GM23338 (cell line): ENCODE results near the gene PSMG4. TPM values are rescaled to one million over a fixed set of nuclear protein-coding genes. Genes with fewer than 3 reads are reported as not detected.
A peak's percentile ranks its signal among the peaks of the same experiment; 100 is the strongest.

Source experiments
- ATAC-seq: fragments of 200-7000 bp; cut with Tn5 transposase; 3 replicates; pipeline ENCODE4 v1.9.1; 2020
- DNase-seq: peaks from one replicate; pipeline ENCODE4 v3.0.0-alpha.2; 2015; ENCODE audit warnings: low spot score
- H2AFZ ChIP-seq: fragments of 200-600 bp; sonication (generic); 2 replicates; pipeline ENCODE4 v1.8.0; 2016; ENCODE audit warnings: antibody characterized with exemption, mild to moderate bottlenecking, moderate library complexity
- H3F3A ChIP-seq: fragments of 200-600 bp; sonication (generic); replicated peaks from 2 replicates; pipeline ENCODE4 v1.8.0; 2017; ENCODE audit warnings: antibody characterized with exemption, mixed run types, low read depth
- H3K27ac ChIP-seq: fragments of 200-600 bp; sonication (generic); 2 replicates; pipeline ENCODE4 v1.6.1; 2016; ENCODE audit warnings: low read depth
- H3K27me3 ChIP-seq: fragments of 200-600 bp; sonication (generic); 2 replicates; pipeline ENCODE4 v1.8.0; 2016; ENCODE audit warnings: mild to moderate bottlenecking, mixed run types, moderate library complexity; ENCODE audit not compliant: insufficient read depth
- H3K36me3 ChIP-seq: fragments of 200-600 bp; sonication (generic); 2 replicates; pipeline ENCODE4 v1.8.0; 2016; ENCODE audit warnings: mild to moderate bottlenecking; ENCODE audit not compliant: insufficient read depth
- H3K4me1 ChIP-seq: fragments of 200-600 bp; sonication (generic); 2 replicates; pipeline ENCODE4 v1.8.0; 2016; ENCODE audit warnings: mild to moderate bottlenecking, moderate library complexity; ENCODE audit not compliant: insufficient read depth
- H3K4me2 ChIP-seq: fragments of 200-600 bp; sonication (generic); 2 replicates; pipeline ENCODE4 v1.7.1; 2017; ENCODE audit warnings: mixed run types
- H3K4me3 ChIP-seq: fragments of 200-600 bp; sonication (generic); 2 replicates; pipeline ENCODE4 v1.6.1; 2016; ENCODE audit warnings: mixed run types
- H3K79me2 ChIP-seq: fragments of 200-600 bp; sonication (generic); replicated peaks from 2 replicates; pipeline ENCODE4 v1.8.0; 2017; ENCODE audit warnings: mild to moderate bottlenecking; ENCODE audit not compliant: insufficient read depth
- H3K9me2 ChIP-seq: fragments of 200-600 bp; sonication (generic); 2 replicates; pipeline ENCODE4 v1.8.0; 2017; ENCODE audit not compliant: insufficient read depth
- H4K20me1 ChIP-seq: fragments of 200-600 bp; sonication (generic); replicated peaks from 2 replicates; pipeline ENCODE4 v1.8.0; 2017; ENCODE audit warnings: mild to moderate bottlenecking; ENCODE audit not compliant: insufficient read depth
- H3K27ac Mint-ChIP-seq: 2 replicates; pipeline ENCODE4 v1.8.0; 2020; ENCODE audit warnings: inconsistent platforms, mild to moderate bottlenecking, moderate library complexity, mixed read lengths
- H3K27me3 Mint-ChIP-seq: 3 replicates; pipeline ENCODE4 v1.8.0; 2022; ENCODE audit warnings: low read depth, mild to moderate bottlenecking, moderate library complexity, mixed read lengths, inconsistent platforms; ENCODE audit not compliant: insufficient read depth, poor library complexity
- H3K36me3 Mint-ChIP-seq: 3 replicates; pipeline ENCODE4 v1.8.0; 2021; ENCODE audit warnings: low read depth, mild to moderate bottlenecking, inconsistent platforms, moderate library complexity, mixed read lengths
- H3K4me1 Mint-ChIP-seq: 3 replicates; pipeline ENCODE4 v1.8.0; 2020; ENCODE audit warnings: mild to moderate bottlenecking, inconsistent platforms, mixed read lengths
- H3K4me3 Mint-ChIP-seq: 3 replicates; pipeline ENCODE4 v1.8.0; 2021; ENCODE audit warnings: moderate library complexity, mild to moderate bottlenecking, inconsistent platforms, mixed read lengths
- H3K9me3 Mint-ChIP-seq: 3 replicates; pipeline ENCODE4 v1.8.0; 2020; ENCODE audit warnings: moderate library complexity, mild to moderate bottlenecking, inconsistent platforms, mixed read lengths
- EZH2 ChIP-seq: fragments of 200-600 bp; sonication (generic); IDR thresholded peaks from one replicate; pipeline ENCODE4 v1.8.0; 2017; ENCODE audit warnings: antibody characterized with exemption, mild to moderate bottlenecking, low read depth; ENCODE audit not compliant: unreplicated experiment
- POLR2AphosphoS5 ChIP-seq: IDR thresholded peaks from 2 replicates; pipeline ENCODE4 v1.6.1; 2016; ENCODE audit warnings: antibody characterized with exemption, low read depth
- ZNF114 ChIP-seq: fragments of 250-450 bp; sonication (Bioruptor Pico); IDR thresholded peaks from 2 replicates; pipeline ENCODE4 v1.5.0; 2020; ENCODE audit warnings: mild to moderate bottlenecking, moderate library complexity
- polyA plus RNA-seq: library from polyadenylated mRNA; unstranded; fragments of >200 nt; fragmentation: Nextera tagmentation; extraction: Ambion mirVana; gene quantifications from 2 replicates; pipeline ENCODE4 v1.2.1, GENCODE V29; 2016
- total RNA-seq: library from RNA; depleted of rRNA; stranded (reverse); fragments of >200 nt; shearing (Covaris generic); gene quantifications from 2 replicates; pipeline ENCODE4 v1.2.3, GENCODE V29; 2014
- TF ChIP-seq, protein P1 (sequence below), 2 experiments: fragments of 200-600 bp in 1 of 2; sonication (generic) in 1 of 2; conservative IDR thresholded peaks; 2 replicates each; pipeline versions ENCODE4 v1.5.1 to v1.6.1; 2016 to 2017; ENCODE audit warnings: antibody characterized with exemption in 2 of 2, low read depth in 2 of 2, mild to moderate bottlenecking in 2 of 2, moderate library complexity in 1 of 2
- TF ChIP-seq, protein P2 (sequence below): fragments of 250-450 bp; sonication (Bioruptor Pico); IDR thresholded peaks from 2 replicates; pipeline ENCODE4 v1.5.0; 2020; ENCODE audit warnings: mild to moderate bottlenecking, moderate library complexity

The PSMG4 gene
- total and polyA plus RNA-seq, 2 experiments from 2014 or later: 37.2 to 168 TPM

DNA sequence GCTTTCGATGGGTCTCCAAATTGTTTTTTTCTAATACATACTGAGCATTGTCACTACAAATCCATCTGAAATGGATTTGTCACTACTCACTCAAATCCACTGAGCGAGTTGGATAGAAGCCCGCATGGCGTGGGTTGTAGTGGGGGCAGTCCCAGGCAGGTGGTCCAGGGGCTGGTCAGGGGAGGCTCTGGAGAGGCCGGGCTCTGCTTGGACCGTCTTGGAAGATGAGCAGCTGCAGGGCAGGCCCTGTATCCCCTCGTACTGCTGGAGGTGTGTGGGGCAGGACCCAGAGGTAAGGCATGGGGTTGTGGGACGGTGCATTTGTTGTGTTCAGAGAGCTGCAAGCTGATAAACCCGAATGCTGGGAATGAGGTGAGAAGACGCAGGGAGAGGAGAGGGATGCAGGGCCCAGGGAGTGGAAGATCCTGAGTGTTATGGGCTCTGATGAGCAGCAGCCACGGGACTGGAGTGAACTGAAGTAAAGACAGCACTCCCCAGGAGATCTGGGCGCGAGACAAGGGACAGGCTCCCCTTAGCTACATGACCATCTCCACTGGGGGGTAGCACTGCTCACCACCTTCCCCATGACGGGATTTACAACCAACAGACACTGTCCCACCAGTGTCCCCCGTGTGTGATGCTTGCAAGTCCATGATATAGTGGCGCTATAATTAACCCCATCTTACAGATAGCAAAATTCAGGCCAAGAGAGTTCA lies 45.9 kb downstream of the PSMG4 start:
- peaks cover 2% of the 10 kb centered on the region; the same call in 2 of the 3 replicates for H3K4me1 Mint-ChIP-seq
- no peaks in the 10 kb centered on the region for H3F3A ChIP-seq
- no peak overlapping the region for H3K4me2 ChIP-seq
- peaks cover 11% of the 10 kb centered on the region for H3K27me3 Mint-ChIP-seq
- H3K9me2 ChIP-seq: no peaks in the 10 kb centered on the region; the same call in 1 of the 2 replicates
- no peak for ATAC-seq
- DNase-seq: no peak
- no peaks in the 10 kb centered on the region for H3K79me2 ChIP-seq
- H3K9me3 Mint-ChIP-seq: peaks cover 3% of the 10 kb centered on the region; the same call in 1 of the 3 replicates
- no peak overlapping the region for H3K4me3 Mint-ChIP-seq
- no peak overlapping the region for H3K27ac ChIP-seq
- H2AFZ ChIP-seq: no peak overlapping the region
- no peaks in the 10 kb centered on the region for H3K27me3 ChIP-seq
- H3K4me3 ChIP-seq: no peak overlapping the region
- TF ChIP-seq, protein P1, sequence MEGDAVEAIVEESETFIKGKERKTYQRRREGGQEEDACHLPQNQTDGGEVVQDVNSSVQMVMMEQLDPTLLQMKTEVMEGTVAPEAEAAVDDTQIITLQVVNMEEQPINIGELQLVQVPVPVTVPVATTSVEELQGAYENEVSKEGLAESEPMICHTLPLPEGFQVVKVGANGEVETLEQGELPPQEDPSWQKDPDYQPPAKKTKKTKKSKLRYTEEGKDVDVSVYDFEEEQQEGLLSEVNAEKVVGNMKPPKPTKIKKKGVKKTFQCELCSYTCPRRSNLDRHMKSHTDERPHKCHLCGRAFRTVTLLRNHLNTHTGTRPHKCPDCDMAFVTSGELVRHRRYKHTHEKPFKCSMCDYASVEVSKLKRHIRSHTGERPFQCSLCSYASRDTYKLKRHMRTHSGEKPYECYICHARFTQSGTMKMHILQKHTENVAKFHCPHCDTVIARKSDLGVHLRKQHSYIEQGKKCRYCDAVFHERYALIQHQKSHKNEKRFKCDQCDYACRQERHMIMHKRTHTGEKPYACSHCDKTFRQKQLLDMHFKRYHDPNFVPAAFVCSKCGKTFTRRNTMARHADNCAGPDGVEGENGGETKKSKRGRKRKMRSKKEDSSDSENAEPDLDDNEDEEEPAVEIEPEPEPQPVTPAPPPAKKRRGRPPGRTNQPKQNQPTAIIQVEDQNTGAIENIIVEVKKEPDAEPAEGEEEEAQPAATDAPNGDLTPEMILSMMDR (conservative IDR thresholded peaks at IDR 0.05; ENCODE audit: low read depth in 2 of 2): peak in 1 of 2 experiments; percentile 20; a peak in 1 of 4 replicates
- TF ChIP-seq EZH2 (no peak), POLR2AphosphoS5 (no peak), ZNF114 (CRISPR knock-in tag) (no peak)
- TF ChIP-seq, protein P2, sequence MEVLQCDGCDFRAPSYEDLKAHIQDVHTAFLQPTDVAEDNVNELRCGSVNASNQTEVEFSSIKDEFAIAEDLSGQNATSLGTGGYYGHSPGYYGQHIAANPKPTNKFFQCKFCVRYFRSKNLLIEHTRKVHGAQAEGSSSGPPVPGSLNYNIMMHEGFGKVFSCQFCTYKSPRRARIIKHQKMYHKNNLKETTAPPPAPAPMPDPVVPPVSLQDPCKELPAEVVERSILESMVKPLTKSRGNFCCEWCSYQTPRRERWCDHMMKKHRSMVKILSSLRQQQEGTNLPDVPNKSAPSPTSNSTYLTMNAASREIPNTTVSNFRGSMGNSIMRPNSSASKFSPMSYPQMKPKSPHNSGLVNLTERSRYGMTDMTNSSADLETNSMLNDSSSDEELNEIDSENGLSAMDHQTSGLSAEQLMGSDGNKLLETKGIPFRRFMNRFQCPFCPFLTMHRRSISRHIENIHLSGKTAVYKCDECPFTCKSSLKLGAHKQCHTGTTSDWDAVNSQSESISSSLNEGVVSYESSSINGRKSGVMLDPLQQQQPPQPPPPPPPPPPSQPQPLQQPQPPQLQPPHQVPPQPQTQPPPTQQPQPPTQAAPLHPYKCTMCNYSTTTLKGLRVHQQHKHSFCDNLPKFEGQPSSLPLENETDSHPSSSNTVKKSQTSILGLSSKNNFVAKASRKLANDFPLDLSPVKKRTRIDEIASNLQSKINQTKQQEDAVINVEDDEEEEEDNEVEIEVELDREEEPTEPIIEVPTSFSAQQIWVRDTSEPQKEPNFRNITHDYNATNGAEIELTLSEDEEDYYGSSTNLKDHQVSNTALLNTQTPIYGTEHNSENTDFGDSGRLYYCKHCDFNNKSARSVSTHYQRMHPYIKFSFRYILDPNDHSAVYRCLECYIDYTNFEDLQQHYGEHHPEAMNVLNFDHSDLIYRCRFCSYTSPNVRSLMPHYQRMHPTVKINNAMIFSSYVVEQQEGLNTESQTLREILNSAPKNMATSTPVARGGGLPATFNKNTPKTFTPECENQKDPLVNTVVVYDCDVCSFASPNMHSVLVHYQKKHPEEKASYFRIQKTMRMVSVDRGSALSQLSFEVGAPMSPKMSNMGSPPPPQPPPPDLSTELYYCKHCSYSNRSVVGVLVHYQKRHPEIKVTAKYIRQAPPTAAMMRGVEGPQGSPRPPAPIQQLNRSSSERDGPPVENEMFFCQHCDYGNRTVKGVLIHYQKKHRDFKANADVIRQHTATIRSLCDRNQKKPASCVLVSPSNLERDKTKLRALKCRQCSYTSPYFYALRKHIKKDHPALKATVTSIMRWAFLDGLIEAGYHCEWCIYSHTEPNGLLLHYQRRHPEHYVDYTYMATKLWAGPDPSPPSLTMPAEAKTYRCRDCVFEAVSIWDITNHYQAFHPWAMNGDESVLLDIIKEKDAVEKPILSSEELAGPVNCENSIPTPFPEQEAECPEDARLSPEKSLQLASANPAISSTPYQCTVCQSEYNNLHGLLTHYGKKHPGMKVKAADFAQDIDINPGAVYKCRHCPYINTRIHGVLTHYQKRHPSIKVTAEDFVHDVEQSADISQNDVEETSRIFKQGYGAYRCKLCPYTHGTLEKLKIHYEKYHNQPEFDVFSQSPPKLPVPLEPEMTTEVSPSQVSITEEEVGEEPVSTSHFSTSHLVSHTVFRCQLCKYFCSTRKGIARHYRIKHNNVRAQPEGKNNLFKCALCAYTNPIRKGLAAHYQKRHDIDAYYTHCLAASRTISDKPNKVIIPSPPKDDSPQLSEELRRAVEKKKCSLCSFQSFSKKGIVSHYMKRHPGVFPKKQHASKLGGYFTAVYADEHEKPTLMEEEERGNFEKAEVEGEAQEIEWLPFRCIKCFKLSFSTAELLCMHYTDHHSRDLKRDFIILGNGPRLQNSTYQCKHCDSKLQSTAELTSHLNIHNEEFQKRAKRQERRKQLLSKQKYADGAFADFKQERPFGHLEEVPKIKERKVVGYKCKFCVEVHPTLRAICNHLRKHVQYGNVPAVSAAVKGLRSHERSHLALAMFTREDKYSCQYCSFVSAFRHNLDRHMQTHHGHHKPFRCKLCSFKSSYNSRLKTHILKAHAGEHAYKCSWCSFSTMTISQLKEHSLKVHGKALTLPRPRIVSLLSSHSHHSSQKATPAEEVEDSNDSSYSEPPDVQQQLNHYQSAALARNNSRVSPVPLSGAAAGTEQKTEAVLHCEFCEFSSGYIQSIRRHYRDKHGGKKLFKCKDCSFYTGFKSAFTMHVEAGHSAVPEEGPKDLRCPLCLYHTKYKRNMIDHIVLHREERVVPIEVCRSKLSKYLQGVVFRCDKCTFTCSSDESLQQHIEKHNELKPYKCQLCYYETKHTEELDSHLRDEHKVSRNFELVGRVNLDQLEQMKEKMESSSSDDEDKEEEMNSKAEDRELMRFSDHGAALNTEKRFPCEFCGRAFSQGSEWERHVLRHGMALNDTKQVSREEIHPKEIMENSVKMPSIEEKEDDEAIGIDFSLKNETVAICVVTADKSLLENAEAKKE: no peak
- H3K4me1 ChIP-seq: no peaks in the 10 kb centered on the region
- peaks cover 43% of the 10 kb centered on the region for H3K36me3 Mint-ChIP-seq
- H4K20me1 ChIP-seq: peaks cover 3% of the 10 kb centered on the region; the same call in 1 of the 2 replicates
- H3K36me3 ChIP-seq: peaks cover 4% of the 10 kb centered on the region; the same call in 1 of the 2 replicates
- no peak overlapping the region for H3K27ac Mint-ChIP-seq
